Hematopoietic multipotent progenitor cell treated with erythropoietin and hydrocortisone succinate and interleukin-3 and kit ligand, for 17 days (in vitro differentiated cells): ENCODE measurements around the gene GABBR2.
"Not testable (repeated sequence)": the region's sequence is repeated elsewhere in the genome, so short reads cannot be mapped to it uniquely, and the experiment has no call there.

Source experiments
- DNase-seq: peaks from one replicate; pipeline ENCODE4 v3.0.0-alpha.2; 2015; ENCODE audit warnings: low spot score

Gene GABBR2

GRCh38 chr9:98686961-98687855, 21.5 kb downstream of the GABBR2 start:
- DNase-seq = no peak

GRCh38 chr9:98684816-98685215, 23.9 kb downstream of the GABBR2 start:
- DNase-seq = not testable (repeated sequence)

DNA sequence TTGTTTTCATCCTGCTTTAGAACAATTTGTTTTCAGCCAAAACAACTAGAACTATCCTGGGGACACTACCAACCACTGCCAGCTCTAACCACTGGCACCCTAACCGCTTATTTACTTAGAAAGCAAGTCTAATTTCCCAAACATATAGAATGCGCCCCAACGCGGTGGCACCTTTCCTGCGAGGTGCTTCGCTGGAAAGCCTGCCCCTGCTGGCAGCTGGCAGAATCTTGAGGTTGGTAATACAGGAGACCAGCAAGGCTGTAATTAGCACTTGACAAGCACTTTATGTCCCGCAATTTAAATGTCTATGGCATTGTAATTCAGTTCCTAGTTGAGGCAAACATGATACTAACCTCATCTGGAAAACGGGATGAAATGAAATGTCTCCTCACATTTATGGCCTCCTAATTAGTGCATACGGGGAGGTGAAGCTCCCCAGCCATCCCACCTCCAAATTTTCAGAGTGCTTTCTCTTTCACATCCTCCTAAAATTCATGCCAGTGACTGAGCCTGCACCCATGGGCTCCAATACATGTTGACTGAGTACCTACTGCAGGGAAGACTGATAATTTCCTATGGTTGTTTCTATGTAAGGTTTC, 30.4 kb downstream of the GABBR2 start:
- DNase-seq = no peak

DNA sequence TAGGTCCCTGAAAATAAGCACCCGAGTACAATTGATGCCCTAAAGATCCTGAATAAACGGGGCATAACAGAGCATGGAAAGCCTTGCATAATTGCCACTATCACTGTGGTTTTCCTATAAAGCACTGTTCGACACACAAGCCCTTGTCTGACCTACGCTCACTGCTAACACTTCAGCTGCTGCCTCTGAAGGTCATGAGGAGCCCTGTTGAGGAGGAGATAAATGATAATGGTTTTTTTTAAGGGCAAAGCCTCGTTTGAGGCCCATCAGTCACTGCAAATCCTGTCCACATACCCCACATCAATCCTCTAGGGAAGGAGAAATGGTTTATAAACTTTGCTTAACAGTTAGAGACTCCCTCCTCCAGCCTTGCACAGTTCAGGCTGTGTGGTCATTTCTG, 35.1 kb downstream of the GABBR2 start:
- DNase-seq = no peak

- no peak for DNase-seq
Observed at GRCh38 chr9:98667005-98667640, 41.6 kb downstream of the GABBR2 start.

DNA sequence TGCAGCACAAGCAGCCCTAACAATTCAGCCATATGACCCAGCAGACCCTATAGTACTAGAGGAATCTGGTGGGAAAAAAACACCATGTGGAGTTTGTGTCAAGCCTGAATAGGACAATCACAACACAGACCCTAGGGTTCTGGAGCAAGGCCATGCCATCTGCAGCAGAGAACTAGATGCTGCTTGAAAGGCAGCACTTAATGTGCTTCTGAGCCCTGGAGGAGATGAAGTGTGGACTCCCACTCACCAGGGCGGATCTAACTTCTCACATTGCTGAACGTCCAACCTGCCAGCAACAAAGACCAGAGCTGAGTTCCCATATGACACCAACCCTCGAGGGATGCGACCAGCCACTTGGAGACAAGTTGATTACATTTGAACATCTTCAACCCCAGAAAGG, 43.2 kb downstream of the GABBR2 start:
- DNase-seq = no peak

DNA sequence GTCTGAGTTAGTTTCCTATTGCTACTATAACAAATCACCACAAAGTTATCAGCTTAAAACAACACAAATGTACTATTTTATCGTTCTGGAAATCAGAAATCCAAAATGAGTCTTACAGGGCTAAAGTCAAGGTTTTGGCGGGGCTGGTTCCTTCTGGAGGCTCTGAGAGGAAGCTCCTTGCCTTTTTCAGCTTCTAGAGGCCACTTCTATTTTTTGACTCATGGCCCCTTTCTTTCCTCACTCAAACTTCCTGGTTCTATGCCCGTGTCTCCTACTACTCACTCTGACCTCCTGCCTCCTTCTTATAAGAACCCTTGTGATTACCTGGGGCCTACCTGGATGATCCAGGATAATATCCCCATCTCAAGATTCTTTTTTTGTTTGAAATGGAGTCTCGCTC, 48.2 kb downstream of the GABBR2 start:
- DNase-seq = no peak

DNA sequence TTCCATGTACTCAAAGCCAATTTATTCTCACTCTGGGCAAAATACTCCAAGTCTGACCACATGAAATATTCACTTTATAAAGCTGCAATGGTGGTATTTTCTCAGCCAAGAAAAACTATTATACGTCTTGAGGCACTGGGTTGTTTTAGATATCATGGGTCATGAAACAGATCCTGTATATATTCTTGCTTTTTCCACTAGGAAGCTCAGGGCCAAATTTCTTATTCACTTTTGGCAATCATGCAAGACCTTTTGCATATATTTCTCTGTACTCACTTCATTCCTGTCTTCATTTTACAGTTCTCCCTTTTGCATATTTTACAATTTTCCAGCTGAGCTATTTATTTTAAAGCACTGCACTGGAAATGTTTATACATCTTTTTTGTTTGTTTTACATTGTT, 49.8 kb downstream of the GABBR2 start:
- DNase-seq = no peak

- DNase-seq = no peak
Observed at GRCh38 chr9:98657897-98658296, 50.8 kb downstream of the GABBR2 start.

DNA sequence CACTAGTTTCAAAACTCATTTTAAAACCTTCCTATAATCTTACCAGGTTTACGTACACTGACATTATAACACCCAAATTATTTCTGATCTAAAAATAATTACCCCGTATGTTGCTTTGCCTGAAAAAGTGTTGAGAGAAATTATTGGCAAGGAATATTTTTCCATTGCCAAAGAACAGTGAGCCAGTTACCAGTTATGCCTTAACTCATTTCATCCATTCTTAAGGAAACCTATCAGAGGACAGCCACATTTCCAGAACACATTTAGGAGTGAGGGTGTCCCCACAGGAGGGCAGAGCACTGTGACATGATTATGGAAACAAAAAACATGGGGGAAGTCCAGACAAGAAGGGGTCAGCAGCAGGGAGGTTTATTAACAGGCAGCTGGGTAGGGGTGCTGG, 52.2 kb downstream of the GABBR2 start:
- DNase-seq = no peak

- DNase-seq = not testable (repeated sequence)
Observed at GRCh38 chr9:98655428-98655827, 53.3 kb downstream of the GABBR2 start.

DNA sequence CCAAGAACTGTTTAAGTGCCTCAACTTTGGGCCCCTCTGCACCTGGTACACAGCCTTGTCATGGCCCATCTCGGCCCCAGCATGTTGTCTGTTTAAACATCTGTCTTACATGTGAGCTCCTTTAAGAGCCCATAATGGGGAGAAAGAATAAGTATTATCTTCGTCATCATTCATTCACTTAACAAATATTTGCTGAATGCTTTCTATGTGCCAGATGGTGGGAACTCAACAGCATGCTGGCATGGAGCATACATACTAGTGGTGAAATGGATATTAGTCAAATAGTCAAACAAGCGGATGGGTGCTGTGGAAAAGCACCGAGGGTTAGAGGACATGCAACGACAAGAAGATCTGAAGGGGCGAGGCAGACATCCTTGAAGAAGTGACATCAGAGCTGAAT, 54.5 kb downstream of the GABBR2 start:
- no peak for DNase-seq

GRCh38 chr9:98652741-98653140, 56.0 kb downstream of the GABBR2 start:
- no peak for DNase-seq

DNA sequence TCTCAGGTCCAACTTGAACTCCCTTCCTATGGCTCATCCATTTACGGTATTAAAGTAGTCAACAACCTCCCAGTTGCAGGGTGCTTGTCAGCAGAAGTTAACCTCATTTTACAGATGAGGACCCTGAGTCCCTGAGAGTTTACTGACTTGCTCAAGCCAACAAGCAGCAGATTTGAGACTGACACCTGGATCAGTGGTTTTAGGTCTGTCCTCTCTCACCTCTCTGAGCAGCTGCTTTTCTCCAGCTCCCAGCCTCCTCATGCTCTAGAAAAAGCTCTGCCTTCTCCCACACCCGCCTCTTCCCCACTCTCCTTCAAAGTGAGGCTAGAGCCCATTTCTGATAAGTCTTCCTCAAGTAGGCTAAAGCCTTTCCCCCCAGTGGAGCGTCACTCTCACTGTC, 56.4 kb downstream of the GABBR2 start:
- DNase-seq = no peak

DNA sequence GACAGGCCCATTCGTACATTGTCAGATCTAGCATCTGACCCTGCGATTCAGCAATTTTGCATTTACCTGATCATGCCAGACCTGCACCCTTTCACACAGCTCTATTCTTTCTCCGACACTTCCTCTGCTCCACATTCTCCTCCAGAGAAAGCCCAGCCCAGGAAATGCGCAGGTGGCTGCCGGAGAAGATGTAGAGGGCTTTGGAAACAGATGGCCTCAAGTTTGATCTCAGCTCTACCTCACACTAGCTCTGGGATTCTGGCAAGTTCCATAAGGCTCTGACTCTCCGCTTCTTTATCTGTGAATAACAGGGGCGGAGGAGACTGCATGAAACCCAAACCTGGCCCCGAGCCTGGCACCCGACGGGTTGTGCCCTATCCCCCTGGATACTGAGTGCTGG, 61.5 kb downstream of the GABBR2 start:
- no peak for DNase-seq

DNA sequence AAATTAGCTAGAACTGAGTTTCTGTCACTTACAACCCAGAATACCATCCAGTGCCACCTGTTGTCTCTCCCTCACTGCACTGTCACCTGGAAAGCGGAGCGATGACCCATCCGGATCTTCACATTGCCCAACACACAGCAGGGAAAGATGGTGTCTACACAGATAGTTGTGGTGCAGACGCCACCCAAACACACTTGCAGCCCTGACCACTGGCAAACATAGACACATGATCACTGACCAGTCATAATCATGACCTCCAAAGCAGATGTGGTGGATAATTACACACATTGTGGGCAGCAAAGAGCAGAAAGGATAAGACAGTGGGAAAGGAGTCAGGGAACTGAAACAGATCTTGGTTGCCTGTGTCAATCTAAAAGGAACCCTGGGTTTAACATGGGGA, 64.7 kb downstream of the GABBR2 start:
- no peak for DNase-seq

DNA sequence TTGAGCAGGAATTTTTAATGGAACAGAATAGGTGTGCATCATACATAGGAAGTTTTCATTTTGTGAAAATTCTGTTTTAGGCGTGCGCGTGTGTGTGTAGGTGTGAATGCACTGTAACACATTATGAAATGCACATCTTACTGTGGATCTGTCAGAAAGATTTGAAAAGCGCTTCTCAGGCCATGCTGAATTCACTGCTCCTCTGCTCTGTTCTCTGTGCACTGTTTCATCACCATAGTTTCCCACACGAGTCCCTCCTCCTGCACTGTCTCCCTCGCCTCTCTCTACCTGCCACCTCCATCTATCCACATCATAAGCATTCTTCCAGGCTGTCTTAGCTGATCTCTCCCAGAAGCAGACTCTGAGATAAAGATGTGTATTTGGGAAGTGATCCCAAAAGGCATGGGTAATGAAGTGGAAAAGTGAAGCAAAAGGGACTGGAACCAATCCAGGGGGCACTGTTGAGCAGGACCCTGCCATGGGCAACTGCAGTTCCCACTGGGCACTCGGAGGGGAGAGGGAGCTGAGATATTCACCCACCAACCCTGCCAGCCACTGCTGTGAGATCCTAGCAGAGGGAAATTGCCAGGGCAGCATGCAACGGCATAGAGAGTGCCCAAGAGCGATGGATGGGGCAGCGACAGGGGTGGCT, 65.9 kb downstream of the GABBR2 start:
- no peak for DNase-seq

GRCh38 chr9:98641695-98642094, 67.0 kb downstream of the GABBR2 start:
- no peak for DNase-seq

DNA sequence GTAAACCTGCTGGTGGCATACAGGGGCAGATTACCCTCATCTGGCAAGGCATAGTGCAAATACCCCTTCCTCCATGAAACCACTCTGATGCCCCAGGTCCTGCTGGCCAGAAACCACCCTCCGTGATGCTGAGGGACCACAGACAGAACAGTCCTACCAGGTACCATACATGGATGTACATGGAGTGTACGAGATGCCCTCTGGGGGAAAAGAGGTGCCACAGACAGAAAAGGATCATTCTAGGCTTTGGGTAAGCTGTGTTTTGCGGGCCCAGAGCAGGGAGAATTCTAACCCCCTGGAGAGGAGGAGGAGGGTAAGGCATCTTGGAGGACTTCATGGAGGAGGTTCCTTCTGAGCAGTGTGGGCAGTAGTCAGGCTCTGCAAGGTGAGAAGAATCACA, 68.3 kb downstream of the GABBR2 start:
- DNase-seq = no peak

GRCh38 chr9:98639133-98639532, 69.6 kb downstream of the GABBR2 start:
- DNase-seq = no peak

GRCh38 chr9:98637381-98637780, 71.4 kb downstream of the GABBR2 start:
- no peak for DNase-seq

GRCh38 chr9:98635374-98635773, 73.4 kb downstream of the GABBR2 start:
- no peak for DNase-seq
